ENCODE measurements around the gene CCDC152.
"Not testable (repeated sequence)": the region's sequence is repeated elsewhere in the genome, so short reads cannot be mapped to it uniquely, and the experiment has no call there.

GRCh38 chr5:42844408-42844807, 87.8 kb downstream of the CCDC152 start:
- not testable (repeated sequence) for TF ChIP-seq CTCF, EP300, POLR2A (IDR thresholded peaks at IDR 0.05)
